HG03354 (cell line): ENCODE data around the gene CHRNB1.
A peak's percentile ranks its signal among the peaks of the same experiment; 100 is the strongest.

ENCODE experiments used
- ATAC-seq: cut with Tn5 transposase; IDR thresholded peaks from one replicate; pipeline ENCODE4 v1.9.1; 2021; ENCODE audit warnings: mild to moderate bottlenecking; ENCODE audit not compliant: unreplicated experiment, poor library complexity, severe bottlenecking

CHRNB1 gene

DNA sequence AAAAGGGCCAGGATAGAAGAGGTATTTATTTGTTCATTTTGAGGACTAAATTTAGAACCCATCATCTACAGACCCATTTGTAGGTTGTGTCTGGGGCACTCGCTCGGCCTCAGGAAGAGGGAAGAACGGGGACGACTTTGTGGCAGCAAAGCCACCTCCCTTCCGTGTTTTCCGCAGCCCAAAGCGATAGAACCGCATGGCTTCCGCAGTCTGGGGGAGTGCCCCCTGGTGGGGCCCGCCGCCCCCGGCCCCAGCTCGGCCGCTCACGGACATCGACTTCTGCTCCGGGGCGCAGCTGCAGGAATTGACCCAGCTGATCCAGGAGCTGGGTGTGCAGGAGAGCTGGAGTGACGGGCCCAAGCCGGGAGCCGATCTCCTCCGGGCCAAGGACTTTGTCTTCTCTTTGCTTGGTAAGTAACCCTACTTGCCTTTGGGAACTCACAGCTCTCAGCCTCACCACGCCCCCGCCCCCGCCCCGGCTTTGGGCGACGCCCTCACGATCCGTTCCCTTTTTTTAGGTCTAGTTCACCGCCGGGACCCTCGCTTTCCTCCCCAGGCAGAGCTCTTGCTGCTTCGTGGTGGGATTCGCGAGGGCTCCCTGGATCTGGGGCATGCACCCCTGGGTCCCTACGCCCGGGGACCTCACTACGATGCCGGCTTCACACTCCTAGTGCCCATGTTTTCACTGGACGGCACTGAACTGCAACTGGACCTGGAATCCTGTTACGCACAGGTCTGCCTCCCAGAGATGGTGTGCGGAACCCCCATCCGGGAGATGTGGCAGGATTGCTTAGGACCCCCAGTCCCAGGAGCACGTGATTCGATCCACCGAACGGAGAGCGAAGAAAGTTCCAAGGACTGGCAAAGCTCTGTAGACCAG is 8.9 kb upstream of the CHRNB1 start:
- peak; percentile 27 for ATAC-seq

DNA sequence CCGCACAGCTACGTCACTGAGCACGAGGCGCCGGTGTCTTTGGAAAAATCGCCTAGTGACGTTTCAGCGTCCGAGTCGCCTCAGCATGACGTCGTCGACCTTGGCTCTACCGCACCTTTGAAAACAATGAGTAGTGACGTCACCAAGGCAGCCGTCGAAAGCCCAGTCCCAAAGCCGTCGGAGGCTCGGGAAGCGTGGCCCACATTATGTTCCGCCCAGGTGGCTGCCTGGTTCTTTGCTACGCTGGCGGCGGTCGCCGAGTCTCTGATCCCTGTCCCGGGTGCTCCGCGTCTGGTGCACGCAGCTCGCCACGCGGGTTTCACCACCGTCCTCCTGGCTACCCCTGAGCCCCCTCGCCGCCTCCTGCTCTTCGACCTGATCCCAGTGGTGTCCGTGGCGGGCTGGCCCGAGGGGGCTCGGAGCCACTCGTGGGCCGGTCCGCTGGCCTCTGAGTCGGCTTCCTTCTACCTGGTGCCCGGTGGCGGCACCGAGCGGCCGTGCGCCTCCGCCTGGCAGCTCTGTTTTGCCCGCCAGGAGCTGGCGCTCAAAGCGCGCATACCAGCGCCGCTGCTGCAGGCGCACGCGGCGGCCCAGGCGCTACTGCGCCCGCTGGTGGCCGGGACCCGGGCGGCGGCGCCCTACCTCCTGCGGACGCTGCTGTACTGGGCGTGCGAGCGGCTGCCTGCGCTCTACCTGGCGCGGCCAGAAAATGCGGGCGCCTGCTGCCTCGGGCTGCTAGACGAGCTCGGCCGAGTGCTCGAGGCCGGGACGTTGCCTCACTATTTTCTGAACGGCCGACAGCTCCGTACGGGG is 8.1 kb upstream of the CHRNB1 start:
- ATAC-seq: peak; percentile 39

DNA sequence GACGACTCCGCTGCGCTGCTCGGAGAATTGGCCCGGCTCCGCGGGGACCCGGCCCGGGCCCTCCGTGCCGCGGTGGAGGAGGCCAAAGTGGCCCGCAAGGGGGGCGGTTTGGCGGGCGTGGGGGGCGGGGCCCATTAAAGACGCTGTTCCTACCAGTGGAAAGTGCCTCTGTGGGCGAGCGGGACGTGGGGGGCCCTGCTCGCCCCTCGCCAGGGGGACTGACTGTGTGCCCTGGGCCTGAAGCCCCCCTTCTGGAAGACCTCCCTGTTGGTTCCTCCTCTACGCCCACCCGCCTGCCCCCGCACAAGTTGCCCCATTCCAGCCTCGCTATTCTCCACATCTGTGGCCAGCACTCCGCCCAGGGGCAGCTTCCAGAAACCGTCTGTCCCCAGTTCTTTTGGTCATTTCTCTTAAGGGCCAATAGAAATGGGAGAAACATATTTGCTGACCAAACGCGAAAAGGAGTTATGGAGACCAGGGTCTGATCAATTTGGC is 7.4 kb upstream of the CHRNB1 start:
- ATAC-seq: no peak

DNA sequence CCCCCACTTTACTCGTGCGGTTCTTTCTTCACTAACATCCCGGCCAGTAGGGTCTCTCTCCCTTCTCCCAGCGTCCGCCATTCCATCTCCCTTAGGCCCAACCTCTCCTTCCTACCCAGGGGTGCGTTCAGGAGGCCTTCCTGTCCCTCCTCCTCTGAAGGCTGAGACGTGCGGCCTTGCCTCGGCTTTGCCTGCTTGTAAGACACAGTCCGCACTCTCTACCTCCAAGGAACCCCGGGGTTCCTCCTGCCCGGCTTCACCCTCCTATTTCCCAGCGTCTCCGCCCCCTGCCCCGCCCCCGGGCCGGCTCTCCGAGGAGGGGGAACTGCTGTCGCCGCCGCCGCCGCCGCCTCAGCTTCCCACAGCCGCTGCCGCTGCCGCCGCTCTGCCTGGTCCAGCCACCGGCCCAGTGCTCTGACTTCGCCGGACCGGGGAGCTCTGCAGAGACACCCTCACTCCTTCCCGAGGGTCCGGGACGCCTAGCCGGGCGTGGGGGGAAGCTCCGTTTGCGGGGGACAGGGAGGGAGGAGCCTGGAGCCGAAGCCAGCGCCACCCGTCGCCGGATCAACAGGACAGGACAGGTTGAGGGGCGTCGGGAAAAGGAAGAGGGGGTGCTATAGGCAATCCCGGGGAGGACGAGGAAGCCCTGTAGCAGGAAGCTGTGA is 6.8 kb upstream of the CHRNB1 start:
- no peak for ATAC-seq

DNA sequence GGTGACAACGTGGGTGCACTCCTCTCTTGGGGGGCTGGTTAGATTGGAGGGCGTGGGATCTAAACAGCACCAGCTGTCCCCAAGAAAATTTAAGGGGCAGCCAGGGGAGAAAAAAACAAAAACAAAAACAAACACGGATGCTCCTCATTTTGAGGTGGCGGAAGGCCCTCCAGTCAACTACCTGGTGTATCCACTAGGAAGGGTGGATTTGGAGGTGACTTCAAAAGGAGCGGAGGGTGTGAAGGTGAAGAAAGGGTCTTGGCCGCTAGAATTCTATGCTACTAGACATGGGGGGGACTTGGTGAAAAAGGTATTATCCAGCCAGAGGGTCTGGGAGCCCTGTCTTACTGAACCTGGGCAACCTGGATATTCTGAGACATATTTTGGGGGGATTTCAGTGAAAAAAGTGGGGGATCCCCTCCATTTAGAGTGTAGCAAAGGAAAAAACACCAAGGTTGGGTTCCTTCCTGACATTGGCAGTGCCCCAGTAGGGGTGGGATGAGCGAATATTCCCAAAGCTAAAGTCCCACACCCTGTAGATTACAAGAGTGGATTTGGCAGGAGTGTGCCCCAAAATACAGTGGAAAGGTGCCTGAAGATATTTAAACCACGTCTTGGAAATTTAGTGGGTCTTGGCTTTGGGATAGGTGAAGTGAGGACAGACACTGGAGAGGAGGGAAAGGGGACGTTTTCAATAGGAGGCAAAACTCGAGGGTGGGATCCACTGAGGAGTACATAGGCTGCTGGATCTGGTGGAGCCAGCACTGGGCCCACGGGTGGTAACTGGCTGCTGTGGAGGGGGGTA is 6.0 kb upstream of the CHRNB1 start:
- ATAC-seq: no peak

DNA sequence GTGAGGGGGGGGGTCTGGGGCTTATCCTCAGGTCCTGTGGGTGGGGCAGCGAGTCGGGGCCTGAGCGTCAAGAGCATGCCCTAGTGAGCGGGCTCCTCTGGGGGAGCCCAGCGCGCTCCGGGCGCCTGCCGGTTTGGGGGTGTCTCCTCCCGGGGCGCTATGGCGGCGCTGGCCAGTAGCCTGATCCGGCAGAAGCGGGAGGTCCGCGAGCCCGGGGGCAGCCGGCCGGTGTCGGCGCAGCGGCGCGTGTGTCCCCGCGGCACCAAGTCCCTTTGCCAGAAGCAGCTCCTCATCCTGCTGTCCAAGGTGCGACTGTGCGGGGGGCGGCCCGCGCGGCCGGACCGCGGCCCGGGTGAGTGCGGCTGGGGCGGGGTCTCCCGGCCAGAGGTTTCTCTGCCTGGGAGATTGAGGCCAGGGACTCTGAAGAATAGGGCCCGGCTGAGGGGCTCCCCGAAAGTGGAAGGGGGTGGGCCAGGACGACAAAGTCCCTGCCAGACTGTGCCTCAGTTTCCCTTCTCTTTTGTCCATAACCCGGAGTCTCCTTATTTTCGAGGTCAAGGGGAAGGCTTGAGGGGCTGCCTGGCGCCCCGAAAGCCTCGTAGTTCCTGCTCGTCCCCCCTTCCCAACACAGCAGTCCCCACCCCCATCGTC is 5.3 kb upstream of the CHRNB1 start, which contains the start of gene FGF11:
TSS of gene FGF11 (plus strand) at position 51 of the 651 bp plus-strand sequence. CDS start at position 160, 109 bp downstream.
- no peak for ATAC-seq

DNA sequence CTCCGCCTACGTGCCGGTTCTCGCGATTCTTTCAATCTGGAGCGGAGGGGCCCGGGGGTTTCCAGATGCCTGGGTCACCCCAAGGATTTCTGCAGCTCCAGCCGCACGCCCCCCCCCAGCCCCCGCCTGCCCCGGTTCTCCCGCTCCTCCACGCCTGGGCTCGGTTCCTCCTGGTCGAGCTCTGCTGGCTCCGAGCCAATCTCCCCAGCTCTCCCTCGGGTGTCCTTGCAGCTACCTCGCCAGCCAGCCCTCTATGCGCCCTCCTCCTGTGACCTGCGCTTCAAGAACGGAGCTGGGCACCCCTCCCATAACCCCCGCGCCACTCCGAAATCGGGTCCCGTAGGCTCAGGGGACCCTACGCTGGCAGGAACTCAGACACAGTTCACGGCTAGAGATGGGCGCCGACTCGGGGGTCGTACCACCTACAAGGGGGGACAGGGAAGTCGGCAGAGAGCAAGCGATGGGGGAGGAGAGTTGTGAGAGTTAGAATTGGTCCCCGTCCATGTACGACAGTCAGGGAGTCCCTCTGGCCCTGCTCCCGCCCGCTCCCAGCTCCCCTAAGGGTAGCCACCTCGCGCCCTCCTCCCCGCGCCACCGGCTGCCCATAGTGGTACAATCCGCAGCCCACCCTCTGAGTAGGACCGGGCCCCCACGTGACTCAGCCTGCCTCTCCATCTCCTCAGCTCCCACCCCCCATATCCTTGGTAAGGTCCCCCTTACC is 4.6 kb upstream of the CHRNB1 start:
- no peak for ATAC-seq

DNA sequence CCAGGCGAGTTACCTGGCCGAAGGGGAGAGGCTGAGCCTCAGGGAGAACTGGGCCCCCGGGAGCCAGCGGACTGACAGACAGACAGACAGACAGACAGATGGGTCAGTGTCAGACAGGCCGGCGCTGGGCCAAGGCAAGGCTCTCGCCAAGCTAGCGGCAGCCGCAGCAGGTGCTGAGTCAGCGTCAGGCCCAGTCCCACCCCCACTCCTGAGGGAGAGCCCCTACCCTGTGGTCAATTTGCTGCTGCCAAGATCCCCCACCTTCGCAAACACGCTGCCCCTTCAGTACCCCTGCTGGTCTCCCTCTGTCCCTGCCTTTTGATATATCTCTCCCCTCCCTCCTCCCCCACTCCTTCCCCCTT is 4.0 kb upstream of the CHRNB1 start:
- ATAC-seq: no peak

DNA sequence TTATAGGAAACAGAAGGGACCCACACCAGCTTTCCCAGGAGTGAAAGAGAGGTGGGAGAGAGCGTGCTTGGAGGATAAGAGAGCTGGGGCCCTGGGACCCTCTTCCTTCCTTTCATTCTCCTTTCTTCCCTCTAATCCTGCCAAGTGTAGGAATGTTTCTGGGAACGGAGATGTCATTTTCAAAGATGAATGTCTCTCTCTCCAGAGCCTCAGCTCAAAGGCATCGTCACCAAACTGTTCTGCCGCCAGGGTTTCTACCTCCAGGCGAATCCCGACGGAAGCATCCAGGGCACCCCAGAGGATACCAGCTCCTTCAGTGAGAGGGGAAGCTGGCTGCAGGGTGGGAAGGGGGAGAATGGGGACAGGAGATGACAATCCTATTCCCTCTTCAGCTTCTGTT is 3.6 kb upstream of the CHRNB1 start:
- no peak for ATAC-seq

DNA sequence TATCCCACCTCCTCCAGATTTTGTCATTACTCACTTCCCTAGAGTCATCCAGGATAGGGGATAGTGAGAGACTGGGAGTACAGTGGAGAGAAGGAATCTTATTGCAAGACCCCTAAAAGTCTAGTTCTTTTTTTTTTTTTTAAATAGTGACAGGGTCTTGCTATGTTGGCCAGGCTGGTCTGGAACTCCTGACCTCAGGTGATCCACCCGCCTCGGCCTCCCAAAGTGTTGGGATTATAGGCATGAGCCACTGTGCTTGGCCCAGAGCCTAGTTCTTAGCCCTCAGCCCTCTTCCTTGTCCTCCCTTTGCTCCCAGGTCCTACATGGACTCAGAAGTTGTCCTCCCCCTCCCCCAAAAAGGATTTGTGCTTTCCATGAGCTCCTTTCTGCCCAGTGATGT is 2.7 kb upstream of the CHRNB1 start:
- ATAC-seq: no peak

DNA sequence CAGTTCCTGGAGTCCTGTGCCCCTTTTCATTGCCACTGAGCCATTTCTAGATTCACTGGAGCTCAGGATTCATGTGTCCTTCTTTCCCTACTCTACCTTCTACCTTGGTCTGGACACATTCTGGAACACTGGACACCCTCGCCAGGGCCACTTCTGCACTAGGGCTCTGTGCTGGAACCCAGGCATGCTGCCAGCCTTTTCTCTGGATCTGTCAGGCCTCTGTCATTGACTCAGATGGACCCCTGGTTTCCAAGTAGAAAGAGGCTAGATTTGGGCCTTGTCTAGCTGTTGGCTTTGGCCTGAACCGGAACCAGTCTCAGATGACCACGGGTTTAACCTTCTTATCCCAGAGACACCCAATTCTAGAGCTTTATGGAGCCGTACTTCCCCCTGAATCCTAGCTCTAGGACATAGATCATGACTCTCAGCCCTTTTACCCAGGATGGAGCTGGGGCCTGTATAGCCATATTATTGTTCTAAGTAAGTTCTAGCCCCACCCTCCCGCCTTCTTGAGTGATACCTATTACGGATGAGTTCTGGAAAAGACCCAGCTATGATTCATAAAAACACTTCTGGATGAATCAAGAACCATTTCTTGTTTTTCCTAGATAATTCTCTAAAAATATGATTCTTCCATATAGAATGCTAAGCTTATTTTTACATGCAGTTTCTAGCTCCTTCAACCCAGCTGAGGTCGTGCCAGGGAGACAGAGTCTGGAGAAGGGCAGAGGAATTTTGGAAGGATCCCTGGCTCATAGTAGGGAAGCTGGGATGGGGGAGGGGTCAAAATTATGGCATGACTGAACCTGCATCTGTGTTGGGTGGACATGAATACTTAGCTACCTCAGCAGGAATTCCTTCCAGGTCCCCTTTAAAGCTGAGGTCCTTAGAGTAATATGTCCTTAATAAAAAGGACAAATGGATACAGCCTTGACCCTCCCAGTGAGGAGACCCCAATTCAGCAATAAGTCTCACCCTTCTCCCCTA is 1.1 kb upstream of the CHRNB1 start:
- ATAC-seq: no peak

DNA sequence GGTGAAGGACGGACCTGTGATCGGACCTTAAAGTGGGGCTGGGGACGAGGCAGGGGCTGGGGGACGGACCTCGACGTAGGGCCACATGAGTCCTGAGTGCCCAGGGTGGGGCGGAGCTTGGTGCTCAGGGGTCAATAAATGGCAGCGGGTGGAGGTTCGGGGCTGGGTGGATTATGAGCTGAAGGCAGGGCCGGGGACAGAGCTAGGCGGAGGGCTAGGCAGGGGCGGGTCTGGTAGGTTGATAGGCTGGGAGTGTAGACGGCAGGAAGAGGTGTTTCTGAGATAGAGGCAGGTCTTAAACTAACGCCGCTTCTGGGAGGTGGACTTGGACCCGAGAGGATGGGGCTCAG is 733 bp downstream of the CHRNB1 start:
- ATAC-seq: no peak

DNA sequence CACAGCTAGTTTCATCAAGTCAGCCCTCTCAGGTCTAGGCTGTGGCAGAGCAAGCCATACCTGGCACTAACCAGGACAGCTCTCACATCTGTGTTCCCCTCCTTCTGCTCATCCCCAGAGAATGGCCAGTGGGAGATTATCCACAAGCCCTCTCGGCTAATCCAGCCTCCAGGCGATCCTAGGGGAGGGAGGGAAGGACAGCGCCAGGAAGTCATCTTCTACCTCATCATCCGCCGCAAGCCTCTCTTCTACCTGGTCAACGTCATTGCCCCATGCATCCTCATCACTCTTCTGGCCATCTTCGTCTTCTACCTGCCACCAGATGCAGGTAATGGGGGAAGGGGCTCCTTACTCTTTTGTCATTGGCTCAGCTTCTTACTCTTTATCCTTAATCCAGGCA is 3.6 kb downstream of the CHRNB1 start:
- ATAC-seq: no peak

DNA sequence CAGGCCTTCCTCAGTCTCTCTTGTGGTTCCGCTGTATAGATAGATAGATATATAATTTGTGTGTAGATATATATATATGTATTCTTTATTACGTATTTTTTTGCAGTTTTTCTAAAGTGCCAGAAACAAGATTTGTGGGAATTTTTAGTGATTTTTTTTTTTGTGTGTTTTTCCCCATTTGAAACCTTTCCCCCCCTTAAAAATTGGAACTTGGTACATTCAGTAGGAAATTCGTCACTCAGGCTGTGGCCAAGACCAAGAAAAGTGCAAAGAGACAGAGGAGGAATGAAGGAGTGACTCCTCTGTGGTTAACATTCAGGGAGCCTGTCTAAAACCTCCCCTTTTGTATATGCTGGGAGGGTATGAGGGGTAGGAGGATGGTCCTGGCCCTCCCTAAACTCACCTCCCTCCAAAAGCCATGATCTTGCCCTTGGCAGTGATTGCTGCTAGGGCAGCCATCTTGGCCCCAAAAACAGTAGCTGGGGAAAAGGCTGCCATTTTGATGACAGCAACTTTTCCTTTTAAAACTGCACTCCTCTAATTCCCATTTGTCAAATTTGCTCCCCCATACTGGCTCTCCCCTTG is 15.2 kb downstream of the CHRNB1 start:
- no peak for ATAC-seq

DNA sequence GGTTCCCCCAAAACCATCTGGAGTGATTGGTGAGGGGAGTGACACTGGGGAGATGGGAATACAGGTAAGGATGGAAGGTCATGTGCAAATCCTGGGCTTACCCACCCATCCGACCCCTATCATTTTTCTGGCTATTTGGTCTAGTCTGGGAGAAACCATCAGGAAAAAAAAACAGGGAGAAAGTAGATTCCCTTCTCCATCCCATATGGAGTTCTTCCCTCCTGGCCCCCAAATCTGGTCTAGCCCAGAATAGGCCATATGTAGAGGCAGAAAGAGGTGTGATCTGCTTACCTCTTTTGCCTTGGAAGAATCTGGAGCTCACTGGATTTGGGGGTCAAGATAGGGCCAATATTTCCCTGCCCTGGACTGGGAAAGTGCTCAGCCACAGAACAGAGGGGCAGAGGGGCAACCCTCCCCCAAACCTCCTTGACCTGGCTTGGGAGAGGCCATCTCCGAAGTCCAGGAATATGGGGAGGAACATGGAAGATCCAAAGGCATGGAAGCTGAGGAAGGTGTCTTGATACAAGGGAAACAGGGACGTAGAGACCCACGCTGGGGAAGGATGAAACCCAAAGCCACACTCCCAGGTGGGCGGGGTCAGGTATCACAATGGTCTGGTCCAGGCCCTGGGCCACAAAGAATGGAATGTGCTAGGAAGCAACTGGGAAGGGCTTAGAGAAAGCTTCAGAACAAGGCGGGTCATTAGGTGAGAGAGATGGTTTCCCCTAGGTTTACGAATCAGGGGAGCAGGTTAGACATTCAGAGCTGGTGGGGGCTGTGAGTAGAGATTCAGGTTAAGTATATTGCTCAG is 16.2 kb downstream of the CHRNB1 start:
- ATAC-seq: no peak
